ENCODE measurements around the gene NR5A1. TPM values are rescaled to one million over a fixed set of nuclear protein-coding genes. Genes with fewer than 3 reads are reported as not detected.

NR5A1 gene
- total and polyA plus RNA-seq, 2 of the 13 experiments (the other 11 are each of a cell fraction or from before 2014, with no cell fraction given) = 28.9 to 44.7 TPM

- TF ChIP-seq ZNF770 (CRISPR knock-in tag; IDR thresholded peaks at IDR 0.05) (peak; percentile 99), CHCHD3 (CRISPR knock-in tag; IDR thresholded peaks at IDR 0.05) (peak; percentile 92), ZNF597 (CRISPR knock-in tag; IDR thresholded peaks at IDR 0.05) (no peak), ZKSCAN8 (CRISPR knock-in tag; IDR thresholded peaks at IDR 0.05; ENCODE audit: borderline replicate concordance) (no peak), ZNF34 (CRISPR knock-in tag; IDR thresholded peaks at IDR 0.05; ENCODE audit: borderline replicate concordance) (no peak), NFIB (CRISPR knock-in tag; IDR thresholded peaks at IDR 0.05; ENCODE audit: borderline replicate concordance) (no peak), GABPB1 (CRISPR knock-in tag; IDR thresholded peaks at IDR 0.05) (peak; percentile 85), ZNF720 (CRISPR knock-in tag; IDR thresholded peaks at IDR 0.05) (no peak)
- TF ChIP-seq, protein P1, sequence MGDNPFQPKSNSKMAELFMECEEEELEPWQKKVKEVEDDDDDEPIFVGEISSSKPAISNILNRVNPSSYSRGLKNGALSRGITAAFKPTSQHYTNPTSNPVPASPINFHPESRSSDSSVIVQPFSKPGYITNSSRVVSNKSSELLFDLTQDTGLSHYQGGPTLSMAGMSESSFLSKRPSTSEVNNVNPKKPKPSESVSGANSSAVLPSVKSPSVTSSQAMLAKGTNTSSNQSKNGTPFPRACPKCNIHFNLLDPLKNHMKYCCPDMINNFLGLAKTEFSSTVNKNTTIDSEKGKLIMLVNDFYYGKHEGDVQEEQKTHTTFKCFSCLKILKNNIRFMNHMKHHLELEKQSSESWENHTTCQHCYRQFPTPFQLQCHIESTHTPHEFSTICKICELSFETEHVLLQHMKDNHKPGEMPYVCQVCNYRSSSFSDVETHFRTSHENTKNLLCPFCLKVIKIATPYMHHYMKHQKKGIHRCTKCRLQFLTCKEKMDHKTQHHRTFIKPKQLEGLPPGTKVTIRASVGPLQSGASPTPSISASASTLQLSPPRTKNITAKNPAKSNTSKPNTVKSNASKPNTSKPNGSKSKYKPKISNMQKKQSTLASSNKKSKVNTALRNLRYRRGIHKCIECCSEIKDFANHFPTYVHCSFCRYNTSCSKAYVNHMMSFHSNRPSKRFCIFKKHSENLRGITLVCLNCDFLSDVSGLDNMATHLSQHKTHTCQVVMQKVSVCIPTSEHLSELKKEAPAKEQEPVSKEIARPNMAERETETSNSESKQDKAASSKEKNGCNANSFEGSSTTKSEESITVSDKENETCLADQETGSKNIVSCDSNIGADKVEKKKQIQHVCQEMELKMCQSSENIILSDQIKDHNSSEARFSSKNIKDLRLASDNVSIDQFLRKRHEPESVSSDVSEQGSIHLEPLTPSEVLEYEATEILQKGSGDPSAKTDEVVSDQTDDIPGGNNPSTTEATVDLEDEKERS (CRISPR knock-in tag; IDR thresholded peaks at IDR 0.05) = peak; percentile 70
- TF ChIP-seq, protein P2, sequence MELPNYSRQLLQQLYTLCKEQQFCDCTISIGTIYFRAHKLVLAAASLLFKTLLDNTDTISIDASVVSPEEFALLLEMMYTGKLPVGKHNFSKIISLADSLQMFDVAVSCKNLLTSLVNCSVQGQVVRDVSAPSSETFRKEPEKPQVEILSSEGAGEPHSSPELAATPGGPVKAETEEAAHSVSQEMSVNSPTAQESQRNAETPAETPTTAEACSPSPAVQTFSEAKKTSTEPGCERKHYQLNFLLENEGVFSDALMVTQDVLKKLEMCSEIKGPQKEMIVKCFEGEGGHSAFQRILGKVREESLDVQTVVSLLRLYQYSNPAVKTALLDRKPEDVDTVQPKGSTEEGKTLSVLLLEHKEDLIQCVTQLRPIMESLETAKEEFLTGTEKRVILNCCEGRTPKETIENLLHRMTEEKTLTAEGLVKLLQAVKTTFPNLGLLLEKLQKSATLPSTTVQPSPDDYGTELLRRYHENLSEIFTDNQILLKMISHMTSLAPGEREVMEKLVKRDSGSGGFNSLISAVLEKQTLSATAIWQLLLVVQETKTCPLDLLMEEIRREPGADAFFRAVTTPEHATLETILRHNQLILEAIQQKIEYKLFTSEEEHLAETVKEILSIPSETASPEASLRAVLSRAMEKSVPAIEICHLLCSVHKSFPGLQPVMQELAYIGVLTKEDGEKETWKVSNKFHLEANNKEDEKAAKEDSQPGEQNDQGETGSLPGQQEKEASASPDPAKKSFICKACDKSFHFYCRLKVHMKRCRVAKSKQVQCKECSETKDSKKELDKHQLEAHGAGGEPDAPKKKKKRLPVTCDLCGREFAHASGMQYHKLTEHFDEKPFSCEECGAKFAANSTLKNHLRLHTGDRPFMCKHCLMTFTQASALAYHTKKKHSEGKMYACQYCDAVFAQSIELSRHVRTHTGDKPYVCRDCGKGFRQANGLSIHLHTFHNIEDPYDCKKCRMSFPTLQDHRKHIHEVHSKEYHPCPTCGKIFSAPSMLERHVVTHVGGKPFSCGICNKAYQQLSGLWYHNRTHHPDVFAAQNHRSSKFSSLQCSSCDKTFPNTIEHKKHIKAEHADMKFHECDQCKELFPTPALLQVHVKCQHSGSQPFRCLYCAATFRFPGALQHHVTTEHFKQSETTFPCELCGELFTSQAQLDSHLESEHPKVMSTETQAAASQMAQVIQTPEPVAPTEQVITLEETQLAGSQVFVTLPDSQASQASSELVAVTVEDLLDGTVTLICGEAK (IDR thresholded peaks at IDR 0.05) = no peak
- TF ChIP-seq, protein P2 (CRISPR knock-in tag; IDR thresholded peaks at IDR 0.05) = 0 out of 2 replicates have a peak, but pooled peaks have one; percentile 43
Observed at GRCh38 chr9:124506931-124507879, at the start of gene NR5A1 (continued).
